ENCODE results near the gene COX10.

COX10 gene

DNA sequence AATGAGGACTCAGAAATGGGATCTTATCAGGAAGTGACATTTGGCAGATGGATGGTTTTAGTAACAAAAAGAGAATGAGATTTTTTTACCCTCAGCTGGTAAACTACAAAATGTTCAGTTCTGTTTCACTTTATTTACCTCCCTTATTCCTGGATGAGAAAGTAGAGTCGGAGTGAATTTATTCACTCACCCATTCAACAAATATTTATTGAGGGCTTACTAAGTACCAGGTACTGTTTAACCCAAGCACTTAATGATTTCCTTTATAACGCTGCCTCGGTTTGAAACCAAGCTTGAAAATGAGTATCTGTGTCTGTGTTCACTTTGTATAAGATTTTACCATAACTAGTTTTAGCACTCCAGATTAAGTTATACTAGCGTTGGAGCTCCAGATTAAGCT, 129.3 kb downstream of the COX10 start:
- Histone ChIP-seq H3K4me3 (ENCODE audit: low read length) (no peak overlapping the region), H2AFZ (ENCODE audit: low read depth, low read length) (no peak overlapping the region), H3K27me3 (ENCODE audit: insufficient read depth, low read length) (no peaks in the 10 kb centered on the region), H3K4me1 (ENCODE audit: insufficient read depth, low read length) (peaks cover 4% of the 10 kb centered on the region), H3K9me3 (ENCODE audit: low read length) (no peaks in the 10 kb centered on the region), H3K36me3 (ENCODE audit: insufficient read depth, low read length) (no peaks in the 10 kb centered on the region)

DNA sequence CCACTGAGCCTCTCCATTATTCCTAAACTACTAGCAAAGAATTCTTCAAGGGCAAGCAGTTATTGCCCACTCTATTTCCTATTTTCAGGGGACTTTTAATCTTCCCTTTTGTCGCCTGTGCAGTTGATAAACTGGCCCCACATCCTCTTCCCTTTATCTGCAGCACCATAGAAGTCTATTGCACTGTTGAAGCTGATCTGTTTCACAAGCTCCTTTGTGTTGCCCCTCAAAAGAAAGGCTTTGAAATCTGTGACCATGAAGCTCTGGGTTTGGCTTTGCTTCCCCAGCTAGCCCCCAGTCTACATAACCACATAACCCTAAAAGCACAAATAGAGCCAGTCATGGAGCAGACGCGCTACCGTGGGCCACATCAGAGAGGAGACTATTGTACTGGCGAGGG, 130.3 kb downstream of the COX10 start:
- no peak overlapping the region for H3K4me3 ChIP-seq (ENCODE audit: low read length)
- peaks cover 7% of the 10 kb centered on the region for H3K4me1 ChIP-seq (ENCODE audit: insufficient read depth, low read length)
- H3K9me3 ChIP-seq (ENCODE audit: low read length): no peaks in the 10 kb centered on the region
- no peaks in the 10 kb centered on the region for H3K27me3 ChIP-seq (ENCODE audit: insufficient read depth, low read length)
- H3K36me3 ChIP-seq (ENCODE audit: insufficient read depth, low read length): no peaks in the 10 kb centered on the region
- H2AFZ ChIP-seq (ENCODE audit: low read depth, low read length): no peak overlapping the region

DNA sequence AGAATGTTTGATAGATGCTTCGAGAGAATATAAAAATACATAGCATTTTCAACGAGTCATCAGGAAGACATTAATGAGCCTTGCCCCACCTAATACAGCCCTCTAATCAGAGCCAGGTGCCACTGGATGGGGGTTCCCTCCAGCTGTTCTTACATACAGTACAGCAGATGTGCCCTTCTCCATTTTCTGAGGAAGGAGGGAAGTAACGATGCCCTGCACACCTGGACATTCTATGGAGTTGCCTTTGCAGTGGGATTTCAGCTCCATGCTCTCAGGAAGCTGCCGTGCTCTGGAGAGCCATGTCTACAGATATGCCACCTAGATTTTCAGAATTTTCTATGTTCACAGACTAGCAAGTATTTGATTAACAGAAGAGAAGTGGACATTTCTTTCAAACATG, 131.1 kb downstream of the COX10 start:
- Histone ChIP-seq H3K9me3 (ENCODE audit: low read length) (no peaks in the 10 kb centered on the region), H3K27me3 (ENCODE audit: insufficient read depth, low read length) (no peaks in the 10 kb centered on the region), H3K4me1 (ENCODE audit: insufficient read depth, low read length) (peaks cover 7% of the 10 kb centered on the region), H3K4me3 (ENCODE audit: low read length) (no peak overlapping the region), H3K36me3 (ENCODE audit: insufficient read depth, low read length) (no peaks in the 10 kb centered on the region), H2AFZ (ENCODE audit: low read depth, low read length) (no peak overlapping the region)

DNA sequence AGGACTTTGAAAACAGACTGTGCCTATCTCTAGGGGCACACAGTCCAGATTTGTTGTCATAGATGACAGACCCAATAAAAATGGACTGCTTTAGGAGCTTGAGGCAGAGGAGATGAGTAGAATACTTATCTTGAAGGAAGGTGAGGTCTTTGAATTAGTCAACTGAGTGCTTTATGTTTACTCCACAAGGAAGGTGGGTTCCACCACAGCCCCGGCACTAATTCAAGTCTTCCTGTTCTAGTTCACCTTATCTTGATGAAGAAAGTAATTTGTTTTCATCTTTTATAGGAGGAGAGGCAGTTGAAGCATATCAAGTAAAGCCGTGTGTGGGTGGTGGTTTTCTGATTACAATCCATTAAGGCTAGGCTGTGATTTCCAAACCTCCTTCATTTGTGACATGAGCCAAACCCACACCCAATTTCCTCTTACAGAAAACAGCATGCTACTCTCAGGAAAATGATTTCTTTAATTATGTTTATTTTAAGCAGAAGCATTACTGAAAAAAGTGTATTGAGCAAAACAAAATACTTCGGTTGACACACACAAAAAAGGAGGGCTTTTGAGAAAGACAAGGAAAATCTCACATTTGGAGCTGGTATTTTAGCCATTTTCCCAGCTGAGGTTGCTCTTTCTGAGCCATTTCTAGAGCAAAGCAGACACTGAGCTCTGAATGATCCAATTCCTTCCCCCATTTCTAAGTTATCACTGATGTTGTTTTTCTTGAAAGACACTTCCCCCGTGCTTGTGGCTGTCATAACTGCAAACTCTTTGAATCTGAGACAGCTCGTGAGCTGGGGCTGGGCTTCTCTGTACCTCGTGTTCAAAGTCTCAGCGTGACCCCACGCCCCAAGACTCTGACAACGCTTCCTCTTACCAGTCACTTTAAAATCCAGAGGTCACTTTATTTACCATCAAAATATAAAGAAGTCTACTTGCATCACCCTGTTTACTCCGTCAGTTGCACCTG, 132.0 kb downstream of the COX10 start:
- Histone ChIP-seq H3K4me3 (ENCODE audit: low read length) (no peak overlapping the region), H3K4me1 (ENCODE audit: insufficient read depth, low read length) (peaks cover 7% of the 10 kb centered on the region), H3K27me3 (ENCODE audit: insufficient read depth, low read length) (no peaks in the 10 kb centered on the region), H3K9me3 (ENCODE audit: low read length) (no peaks in the 10 kb centered on the region), H3K36me3 (ENCODE audit: insufficient read depth, low read length) (peaks cover 5% of the 10 kb centered on the region), H2AFZ (ENCODE audit: low read depth, low read length) (no peak overlapping the region)

DNA sequence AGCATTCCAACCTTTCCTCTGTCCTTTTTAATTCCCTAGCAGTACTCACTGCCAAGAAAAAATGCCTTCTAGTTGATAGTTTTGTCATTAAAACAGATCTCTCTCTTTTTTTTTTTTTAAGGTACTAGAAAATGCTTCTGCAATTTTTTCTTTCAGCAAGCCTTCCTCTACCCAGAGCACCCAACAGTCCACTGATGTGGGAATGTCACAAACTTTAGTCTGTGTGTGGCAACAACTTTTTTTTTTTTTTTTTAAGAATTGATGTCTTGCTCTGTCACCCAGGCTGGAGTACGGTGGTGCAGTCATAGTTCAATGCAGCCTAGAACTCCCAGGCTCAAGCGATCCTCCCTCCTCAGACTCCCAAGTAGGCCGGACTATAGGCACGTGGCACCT, 132.7 kb downstream of the COX10 start:
- H3K9me3 ChIP-seq (ENCODE audit: low read length): no peaks in the 10 kb centered on the region
- no peaks in the 10 kb centered on the region for H3K27me3 ChIP-seq (ENCODE audit: insufficient read depth, low read length)
- peaks cover 7% of the 10 kb centered on the region for H3K4me1 ChIP-seq (ENCODE audit: insufficient read depth, low read length)
- H2AFZ ChIP-seq (ENCODE audit: low read depth, low read length): no peak overlapping the region
- H3K4me3 ChIP-seq (ENCODE audit: low read length): no peak overlapping the region
- peaks cover 8% of the 10 kb centered on the region for H3K36me3 ChIP-seq (ENCODE audit: insufficient read depth, low read length)

DNA sequence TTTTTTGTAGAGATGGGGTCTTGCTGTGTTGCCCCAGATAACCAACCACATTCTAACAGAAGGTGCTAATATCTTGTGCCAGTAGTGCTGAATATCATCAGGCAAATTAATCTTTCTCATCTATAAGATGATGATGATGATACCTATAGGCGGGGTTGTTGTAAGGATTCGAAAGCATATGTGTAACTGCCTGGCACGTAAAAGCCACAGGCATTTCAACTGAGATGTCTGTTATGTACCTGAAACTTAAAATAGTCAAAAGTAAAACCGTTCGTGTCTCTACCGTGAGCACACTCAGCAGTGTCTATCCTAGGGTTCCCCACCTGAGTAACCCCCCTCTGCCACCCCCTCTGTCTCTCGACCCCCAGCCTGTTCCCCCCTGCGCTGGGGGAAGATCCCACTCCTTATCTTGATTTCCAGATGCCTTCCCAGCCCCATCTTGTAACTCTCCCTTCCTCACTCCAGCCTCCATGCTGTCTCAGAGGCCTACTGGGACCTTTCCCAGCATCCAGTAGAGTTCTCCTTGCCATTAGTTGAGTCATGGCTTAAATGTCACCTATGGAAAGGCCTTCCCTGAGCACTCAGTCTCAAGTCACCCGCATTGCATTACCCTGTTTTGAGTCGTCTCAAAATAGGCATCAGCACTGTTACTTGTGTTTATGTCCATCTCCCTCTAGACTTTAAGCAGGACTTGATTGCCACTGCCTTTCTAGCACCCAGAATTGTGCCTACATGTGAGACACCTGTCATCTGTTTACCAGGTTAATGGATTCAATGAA, 133.3 kb downstream of the COX10 start:
- H3K36me3 ChIP-seq (ENCODE audit: insufficient read depth, low read length): peaks cover 13% of the 10 kb centered on the region
- H2AFZ ChIP-seq (ENCODE audit: low read depth, low read length): no peak overlapping the region
- no peaks in the 10 kb centered on the region for H3K27me3 ChIP-seq (ENCODE audit: insufficient read depth, low read length)
- no peaks in the 10 kb centered on the region for H3K9me3 ChIP-seq (ENCODE audit: low read length)
- peaks cover 7% of the 10 kb centered on the region for H3K4me1 ChIP-seq (ENCODE audit: insufficient read depth, low read length)
- H3K4me3 ChIP-seq (ENCODE audit: low read length): no peak overlapping the region

DNA sequence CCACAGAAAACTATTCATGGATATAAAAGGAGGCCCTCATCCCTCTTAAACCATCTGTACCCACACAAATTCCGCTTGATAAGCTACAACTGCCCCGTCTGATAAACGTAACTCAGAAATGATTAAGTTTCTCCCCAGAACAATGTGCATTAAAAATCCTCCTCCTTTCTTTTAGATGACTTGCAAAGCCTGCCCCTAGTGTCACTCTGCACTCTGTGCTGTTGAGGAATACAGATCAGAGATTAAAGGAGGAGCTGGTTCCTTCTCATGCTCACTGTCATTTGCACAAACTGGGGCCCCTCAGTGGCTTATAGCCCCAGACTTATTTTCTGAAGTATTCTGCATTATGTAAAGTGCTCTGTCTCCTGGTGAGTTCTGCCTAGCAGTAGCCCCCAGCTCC, 134.1 kb downstream of the COX10 start:
- H2AFZ ChIP-seq (ENCODE audit: low read depth, low read length): no peak overlapping the region
- no peak overlapping the region for H3K4me3 ChIP-seq (ENCODE audit: low read length)
- H3K27me3 ChIP-seq (ENCODE audit: insufficient read depth, low read length): no peaks in the 10 kb centered on the region
- H3K36me3 ChIP-seq (ENCODE audit: insufficient read depth, low read length): peaks cover 17% of the 10 kb centered on the region
- no peaks in the 10 kb centered on the region for H3K9me3 ChIP-seq (ENCODE audit: low read length)
- peaks cover 7% of the 10 kb centered on the region for H3K4me1 ChIP-seq (ENCODE audit: insufficient read depth, low read length)

DNA sequence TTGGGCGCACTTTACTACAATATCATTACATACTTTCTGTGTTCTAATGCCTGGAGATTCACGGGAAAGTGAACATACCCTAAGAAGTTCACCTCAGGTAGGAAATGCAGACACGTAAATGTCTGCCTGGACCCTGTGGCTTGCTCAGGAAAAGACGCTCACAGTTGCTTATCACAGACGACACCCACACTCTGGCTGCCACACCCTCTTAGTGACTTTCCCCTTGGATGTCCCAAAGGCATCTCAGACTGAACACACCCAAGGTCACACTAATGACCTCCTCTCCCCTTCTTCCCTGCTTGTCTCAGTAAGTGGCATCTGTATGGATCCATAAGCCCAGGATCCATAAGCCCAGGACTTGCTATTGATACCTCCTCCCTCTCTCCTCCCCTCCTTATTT, 134.8 kb downstream of the COX10 start:
- no peak overlapping the region for H3K4me3 ChIP-seq (ENCODE audit: low read length)
- peaks cover 7% of the 10 kb centered on the region for H3K4me1 ChIP-seq (ENCODE audit: insufficient read depth, low read length)
- no peak overlapping the region for H2AFZ ChIP-seq (ENCODE audit: low read depth, low read length)
- H3K27me3 ChIP-seq (ENCODE audit: insufficient read depth, low read length): no peaks in the 10 kb centered on the region
- H3K36me3 ChIP-seq (ENCODE audit: insufficient read depth, low read length): peaks cover 17% of the 10 kb centered on the region
- no peaks in the 10 kb centered on the region for H3K9me3 ChIP-seq (ENCODE audit: low read length)

DNA sequence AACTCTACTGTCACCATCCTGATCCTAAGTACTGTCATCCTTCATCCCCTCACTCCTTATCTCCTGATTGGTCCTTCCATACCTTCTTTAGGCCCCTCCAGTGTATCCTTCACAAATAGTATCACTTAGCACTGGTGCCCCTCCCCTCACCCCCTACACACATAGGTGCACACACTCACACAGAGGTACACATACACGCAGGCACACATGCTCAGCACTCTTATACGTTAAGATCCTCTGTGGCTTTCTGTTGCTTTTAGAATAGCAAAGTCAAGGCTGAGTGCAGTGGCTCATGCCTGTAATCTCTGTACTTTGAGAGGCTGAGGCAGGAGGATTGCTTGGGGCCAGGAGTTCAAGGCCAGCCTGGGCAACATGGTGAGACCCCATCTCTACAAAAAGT, 135.2 kb downstream of the COX10 start:
- Histone ChIP-seq H3K9me3 (ENCODE audit: low read length) (no peaks in the 10 kb centered on the region), H3K27me3 (ENCODE audit: insufficient read depth, low read length) (no peaks in the 10 kb centered on the region), H2AFZ (ENCODE audit: low read depth, low read length) (no peak overlapping the region), H3K4me1 (ENCODE audit: insufficient read depth, low read length) (peaks cover 7% of the 10 kb centered on the region), H3K36me3 (ENCODE audit: insufficient read depth, low read length) (peaks cover 17% of the 10 kb centered on the region), H3K4me3 (ENCODE audit: low read length) (no peak overlapping the region)

DNA sequence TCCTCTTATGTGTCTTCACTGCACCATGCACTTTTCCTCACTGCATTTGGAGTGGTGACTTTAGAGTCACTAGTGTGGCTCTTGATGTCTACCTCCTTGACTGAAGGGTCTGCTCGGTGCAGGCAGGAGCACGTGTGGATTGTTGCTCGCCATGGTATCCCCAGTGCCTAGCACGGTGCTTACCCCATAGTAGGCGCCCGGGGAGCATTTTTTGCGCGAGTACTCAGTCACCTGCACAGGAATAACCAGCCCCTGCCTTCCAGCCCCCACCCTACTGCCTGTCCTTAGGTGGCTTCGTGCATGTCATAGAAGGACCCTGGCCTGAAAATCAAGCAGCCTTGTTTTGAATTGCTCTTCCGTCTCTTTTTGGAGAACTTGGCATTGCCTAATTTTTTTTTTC, 136.1 kb downstream of the COX10 start:
- H3K9me3 ChIP-seq (ENCODE audit: low read length): no peaks in the 10 kb centered on the region
- no peaks in the 10 kb centered on the region for H3K27me3 ChIP-seq (ENCODE audit: insufficient read depth, low read length)
- H3K36me3 ChIP-seq (ENCODE audit: insufficient read depth, low read length): peaks cover 20% of the 10 kb centered on the region

DNA sequence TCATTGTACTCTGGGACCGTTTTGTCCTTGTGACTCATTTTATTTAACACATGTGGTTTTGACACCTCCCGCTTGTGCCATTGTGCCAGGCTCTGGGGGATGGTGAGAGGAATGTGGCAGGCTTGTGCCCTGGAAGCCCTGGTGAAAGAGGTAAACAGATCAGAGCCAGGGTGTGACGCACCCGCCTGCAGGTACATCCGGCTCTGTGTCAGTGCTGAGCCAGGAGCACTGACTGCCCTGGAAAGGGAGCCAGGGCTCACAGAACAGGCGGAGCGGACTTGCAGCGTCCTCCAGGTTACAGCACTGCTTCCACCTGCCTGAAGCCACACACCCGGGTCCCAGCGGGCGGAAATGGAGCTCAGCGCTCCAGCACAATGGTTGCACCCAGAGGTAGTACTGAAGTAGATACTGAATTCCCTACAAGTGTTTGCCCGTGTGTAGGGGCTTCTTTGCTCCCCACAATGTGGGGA, 136.7 kb downstream of the COX10 start:
- H3K4me1 ChIP-seq (ENCODE audit: insufficient read depth, low read length): peaks cover 7% of the 10 kb centered on the region
- H3K36me3 ChIP-seq (ENCODE audit: insufficient read depth, low read length): peaks cover 20% of the 10 kb centered on the region
- H2AFZ ChIP-seq (ENCODE audit: low read depth, low read length): no peak overlapping the region
- no peaks in the 10 kb centered on the region for H3K27me3 ChIP-seq (ENCODE audit: insufficient read depth, low read length)
- peaks cover 3% of the 10 kb centered on the region for H3K9me3 ChIP-seq (ENCODE audit: low read length)
- H3K4me3 ChIP-seq (ENCODE audit: low read length): no peak overlapping the region

More for the DNA sequence above, 136.1 kb downstream of the COX10 start:
- Histone ChIP-seq H3K4me3 (ENCODE audit: low read length) (no peak overlapping the region), H3K4me1 (ENCODE audit: insufficient read depth, low read length) (peaks cover 7% of the 10 kb centered on the region), H2AFZ (ENCODE audit: low read depth, low read length) (no peak overlapping the region)

DNA sequence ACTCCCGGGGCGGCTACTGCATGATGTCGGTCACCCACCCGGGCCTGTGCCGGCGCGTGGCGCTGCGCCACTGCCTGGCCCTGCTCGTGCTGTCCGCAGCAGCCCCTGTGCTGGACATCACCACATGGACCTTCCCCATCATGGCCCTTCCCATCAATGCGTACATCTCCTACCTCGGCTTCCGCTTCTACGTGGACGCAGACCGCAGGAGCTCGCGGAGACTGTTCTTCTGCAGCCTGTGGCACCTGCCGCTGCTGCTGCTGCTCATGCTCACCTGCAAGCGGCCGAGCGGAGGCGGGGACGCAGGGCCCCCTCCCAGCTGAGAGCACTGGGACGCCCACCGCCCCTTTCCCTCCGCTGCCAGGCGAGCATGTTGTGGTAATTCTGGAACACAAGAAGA, 137.6 kb downstream of the COX10 start:
- peaks cover 7% of the 10 kb centered on the region for H3K4me1 ChIP-seq (ENCODE audit: insufficient read depth, low read length)
- no peak overlapping the region for H2AFZ ChIP-seq (ENCODE audit: low read depth, low read length)
- H3K4me3 ChIP-seq (ENCODE audit: low read length): no peak overlapping the region
- peaks cover 20% of the 10 kb centered on the region for H3K36me3 ChIP-seq (ENCODE audit: insufficient read depth, low read length)
- peaks cover 9% of the 10 kb centered on the region for H3K9me3 ChIP-seq (ENCODE audit: low read length)
- H3K27me3 ChIP-seq (ENCODE audit: insufficient read depth, low read length): no peaks in the 10 kb centered on the region

DNA sequence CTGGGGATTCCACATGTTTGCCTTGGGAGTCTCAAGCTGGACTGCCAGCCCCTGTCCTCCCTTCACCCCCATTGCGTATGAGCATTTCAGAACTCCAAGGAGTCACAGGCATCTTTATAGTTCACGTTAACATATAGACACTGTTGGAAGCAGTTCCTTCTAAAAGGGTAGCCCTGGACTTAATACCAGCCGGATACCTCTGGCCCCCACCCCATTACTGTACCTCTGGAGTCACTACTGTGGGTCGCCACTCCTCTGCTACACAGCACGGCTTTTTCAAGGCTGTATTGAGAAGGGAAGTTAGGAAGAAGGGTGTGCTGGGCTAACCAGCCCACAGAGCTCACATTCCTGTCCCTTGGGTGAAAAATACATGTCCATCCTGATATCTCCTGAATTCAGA, 138.5 kb downstream of the COX10 start:
- peaks cover 7% of the 10 kb centered on the region for H3K4me1 ChIP-seq (ENCODE audit: insufficient read depth, low read length)
- H3K4me3 ChIP-seq (ENCODE audit: low read length): no peak overlapping the region
- peaks cover 20% of the 10 kb centered on the region for H3K36me3 ChIP-seq (ENCODE audit: insufficient read depth, low read length)
- H3K27me3 ChIP-seq (ENCODE audit: insufficient read depth, low read length): no peaks in the 10 kb centered on the region
- no peak overlapping the region for H2AFZ ChIP-seq (ENCODE audit: low read depth, low read length)
- peaks cover 12% of the 10 kb centered on the region for H3K9me3 ChIP-seq (ENCODE audit: low read length)
